ENCODE measurements around the gene BTK.

Gene BTK

DNA sequence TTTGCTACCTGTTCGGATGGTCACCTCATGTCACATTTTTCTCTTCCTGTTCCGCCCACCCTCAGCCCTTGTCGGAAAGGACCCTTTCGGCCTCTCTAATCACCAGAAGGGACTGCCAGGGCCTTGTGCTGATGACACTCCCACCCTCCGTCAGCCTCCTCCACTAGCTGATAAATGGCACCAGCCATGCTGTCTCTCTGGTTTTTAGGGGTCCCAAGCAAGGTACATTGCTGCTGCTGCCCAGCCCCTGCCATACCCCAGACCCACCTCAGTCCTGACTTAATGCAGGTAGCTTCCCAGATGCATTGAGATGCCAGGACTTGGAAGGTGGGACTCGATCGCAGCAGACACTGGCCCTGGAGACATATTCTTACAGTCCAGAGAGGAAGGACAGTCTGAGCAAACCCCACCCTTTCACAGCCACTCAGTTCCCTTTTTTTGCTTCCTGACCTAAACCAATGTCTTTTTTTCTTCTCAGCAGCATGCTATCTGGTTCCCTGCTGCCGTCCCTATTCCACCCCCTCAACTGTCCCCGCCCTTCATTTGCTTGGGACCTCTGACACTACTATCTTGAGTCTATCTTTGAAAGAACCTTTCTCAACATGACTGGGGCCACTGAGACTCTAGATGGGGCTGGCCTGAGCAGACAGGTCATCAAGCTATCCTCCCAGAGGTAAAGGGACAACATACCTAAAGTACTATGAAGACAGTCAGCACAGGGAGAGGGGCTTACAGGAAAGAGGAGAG lies at the start of gene BTK:
Gene BTK, minus strand, starts transcription at position 397 of the 747 bp plus-strand sequence. CDS start 10,907 bp downstream, outside the sequence.
- DNase-seq (ENCODE audit: low read depth in 4 of 4, low spot score in 1 of 4): no peak

DNA sequence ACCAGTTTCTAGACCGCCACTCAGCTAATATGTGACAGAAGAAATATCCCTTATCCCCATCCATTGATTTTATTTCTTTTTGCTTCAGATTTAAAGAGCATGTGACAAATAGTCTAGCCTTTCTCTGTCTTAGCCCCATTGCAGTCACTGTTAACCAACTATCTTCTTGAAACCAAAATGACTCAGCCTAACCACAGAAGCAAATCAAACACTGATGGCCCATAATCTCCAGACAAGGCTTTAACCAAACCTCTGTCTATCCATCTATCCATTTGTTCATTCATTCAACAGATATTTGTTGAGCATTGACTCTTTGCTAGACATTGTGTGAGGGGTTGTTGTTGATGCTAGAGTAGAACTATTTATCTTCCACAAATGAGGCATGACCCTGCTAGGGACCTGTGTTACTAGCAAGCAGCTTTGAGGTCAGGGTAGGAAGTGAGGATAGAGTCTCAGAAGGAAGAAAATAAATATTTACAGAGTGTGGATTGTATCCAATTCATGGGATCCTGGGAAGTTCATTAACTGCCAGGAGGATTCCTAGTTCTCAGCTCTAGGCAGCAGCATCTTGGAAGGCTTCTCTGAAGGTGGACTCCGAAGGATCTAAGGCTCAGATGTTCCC lies 44.6 kb upstream of the BTK start:
- no peak for DNase-seq (ENCODE audit: low read depth in 4 of 4, low spot score in 1 of 4)

DNA sequence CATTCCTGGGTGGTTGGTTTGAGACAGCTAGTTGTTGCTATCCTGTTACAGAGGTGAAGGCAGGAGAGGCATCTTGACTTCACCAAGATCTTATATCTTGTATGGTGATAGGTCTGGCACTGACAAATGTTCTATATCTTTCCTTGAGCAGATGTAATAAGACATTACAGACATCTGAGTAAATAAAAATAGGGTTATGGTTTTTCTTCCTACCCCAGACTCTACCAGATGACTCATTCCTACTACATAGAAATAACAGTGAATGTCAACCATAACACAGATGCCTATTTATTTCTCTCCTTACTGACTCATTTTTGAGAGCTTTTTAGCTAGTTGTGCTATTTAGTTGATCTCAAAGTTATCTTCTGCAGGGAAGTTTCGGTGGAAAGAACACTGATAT lies 43.9 kb upstream of the BTK start:
- DNase-seq (ENCODE audit: low read depth in 4 of 4, low spot score in 1 of 4): no peak

DNA sequence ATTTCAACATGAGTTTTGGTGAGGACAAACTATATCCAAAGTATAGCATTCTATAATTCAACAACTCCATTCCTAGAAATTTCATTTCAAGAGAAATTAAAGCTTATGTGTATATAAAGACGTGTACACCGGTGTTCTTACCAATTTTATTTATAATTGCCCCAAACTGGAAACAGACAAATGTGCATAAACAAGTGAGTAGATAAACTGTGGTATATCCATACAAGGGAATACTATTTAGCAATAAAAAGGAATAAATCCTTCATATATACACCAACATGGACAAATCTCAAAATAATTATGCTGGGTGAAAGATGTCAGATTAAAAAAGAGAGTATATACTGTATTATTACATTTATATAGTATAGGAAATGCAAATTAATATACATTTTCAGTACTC lies 42.0 kb upstream of the BTK start:
- no peak for DNase-seq (ENCODE audit: low read depth in 4 of 4, low spot score in 1 of 4)

DNA sequence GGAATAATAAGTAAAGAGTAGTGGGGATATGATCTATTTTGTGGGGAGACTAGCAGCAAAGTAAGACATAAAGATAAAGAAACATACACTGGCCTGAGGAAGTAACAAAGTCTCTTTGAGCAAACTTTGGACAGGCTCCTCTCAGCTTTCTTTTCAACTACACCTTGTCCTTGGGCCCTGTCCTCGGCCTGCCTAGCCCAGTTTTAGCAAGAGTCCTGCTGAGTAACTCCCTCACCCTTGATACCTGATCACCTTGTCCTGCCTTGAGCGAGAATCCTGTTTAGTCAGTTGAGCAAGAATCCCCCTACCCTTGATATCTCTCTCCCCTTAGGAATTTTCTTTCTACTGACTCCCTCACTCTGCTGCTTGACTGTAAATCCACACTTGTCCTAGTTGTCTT lies 33.5 kb upstream of the BTK start:
- no peak for DNase-seq (ENCODE audit: low read depth in 4 of 4, low spot score in 1 of 4)

DNA sequence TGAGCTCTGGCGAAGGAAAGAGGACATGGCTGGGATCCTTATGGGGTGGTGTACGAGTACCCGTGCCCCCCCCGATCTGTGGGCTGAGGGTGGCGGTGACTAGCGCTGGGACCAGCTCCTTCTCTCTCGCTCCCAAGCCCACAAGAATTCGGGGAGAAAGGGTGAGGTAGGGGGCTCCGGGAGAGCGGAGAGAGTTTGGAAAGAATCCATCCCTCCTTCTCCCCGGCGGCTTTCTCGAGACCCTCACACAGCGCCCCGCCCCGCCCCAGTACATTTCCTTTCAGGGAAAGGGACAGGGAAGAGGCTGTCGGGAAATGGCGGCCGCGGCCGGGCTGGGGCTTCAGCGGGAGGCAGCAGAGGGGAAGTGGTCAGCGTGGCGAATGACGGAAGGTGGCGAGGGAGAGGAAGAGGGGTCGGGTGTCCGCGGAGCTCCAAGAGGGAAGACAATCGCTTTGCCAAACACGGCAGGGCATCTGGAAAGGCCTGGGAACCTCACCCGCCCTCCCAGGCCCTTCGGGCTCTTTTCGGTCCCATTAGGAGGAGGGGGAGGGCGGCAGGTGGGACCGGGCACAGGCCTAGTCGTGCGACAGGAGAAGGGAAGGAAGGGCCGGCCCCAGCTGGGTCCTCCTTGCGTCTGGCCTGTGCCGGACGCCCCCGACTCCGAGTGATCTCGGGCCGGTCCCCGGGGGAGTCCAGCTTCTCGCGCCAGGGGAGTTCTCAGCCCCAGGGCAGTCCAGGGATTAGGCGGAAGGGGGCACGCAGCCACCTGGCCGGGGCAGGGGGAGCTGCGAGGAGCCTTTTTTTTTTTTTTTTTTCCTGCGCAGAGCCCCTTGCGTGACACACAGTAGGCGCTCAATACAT lies 32.2 kb upstream of the BTK start:
- DNase-seq (ENCODE audit: low read depth in 4 of 4, low spot score in 1 of 4): no peak

DNA sequence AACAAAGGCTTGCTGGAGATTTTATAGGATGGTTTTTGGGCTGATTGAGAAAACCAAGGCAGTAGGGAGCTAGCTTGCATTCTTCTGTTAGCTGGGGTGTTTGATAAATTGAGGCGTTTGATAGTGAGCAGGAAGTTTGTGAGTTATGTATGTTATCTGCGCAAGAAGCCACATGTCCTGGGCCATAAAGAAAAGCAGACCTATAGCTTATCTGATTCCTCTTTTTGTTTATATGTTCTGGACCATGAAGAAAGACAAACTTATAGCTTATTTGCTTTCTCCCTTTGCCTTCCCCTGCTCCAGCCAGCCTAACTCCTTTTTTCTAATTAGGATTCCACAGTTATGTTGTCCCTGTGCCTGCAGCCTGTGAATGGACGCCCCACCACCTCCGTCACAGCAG lies 31.2 kb upstream of the BTK start:
- no peak for DNase-seq (ENCODE audit: low read depth in 4 of 4, low spot score in 1 of 4)

DNA sequence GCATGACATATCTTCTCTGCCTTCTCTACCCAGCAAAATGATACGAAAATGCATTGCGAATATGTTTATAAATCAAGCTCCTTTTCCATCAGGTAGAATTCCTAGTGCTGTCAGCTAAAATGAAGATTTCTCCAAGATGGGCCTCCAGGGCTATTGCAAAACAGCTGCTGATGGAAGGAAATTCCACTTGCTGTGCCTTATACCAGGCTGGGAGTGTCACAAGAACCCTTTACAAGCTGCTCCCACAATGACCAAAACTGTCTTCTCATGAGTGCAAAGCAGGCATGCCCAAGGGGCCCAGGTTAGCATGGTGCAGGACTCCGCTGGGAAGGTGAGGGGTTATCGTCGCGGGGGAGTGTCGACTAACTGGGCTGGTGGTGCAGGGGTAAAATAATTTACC lies 30.7 kb upstream of the BTK start:
- no peak for DNase-seq (ENCODE audit: low read depth in 4 of 4, low spot score in 1 of 4)

DNA sequence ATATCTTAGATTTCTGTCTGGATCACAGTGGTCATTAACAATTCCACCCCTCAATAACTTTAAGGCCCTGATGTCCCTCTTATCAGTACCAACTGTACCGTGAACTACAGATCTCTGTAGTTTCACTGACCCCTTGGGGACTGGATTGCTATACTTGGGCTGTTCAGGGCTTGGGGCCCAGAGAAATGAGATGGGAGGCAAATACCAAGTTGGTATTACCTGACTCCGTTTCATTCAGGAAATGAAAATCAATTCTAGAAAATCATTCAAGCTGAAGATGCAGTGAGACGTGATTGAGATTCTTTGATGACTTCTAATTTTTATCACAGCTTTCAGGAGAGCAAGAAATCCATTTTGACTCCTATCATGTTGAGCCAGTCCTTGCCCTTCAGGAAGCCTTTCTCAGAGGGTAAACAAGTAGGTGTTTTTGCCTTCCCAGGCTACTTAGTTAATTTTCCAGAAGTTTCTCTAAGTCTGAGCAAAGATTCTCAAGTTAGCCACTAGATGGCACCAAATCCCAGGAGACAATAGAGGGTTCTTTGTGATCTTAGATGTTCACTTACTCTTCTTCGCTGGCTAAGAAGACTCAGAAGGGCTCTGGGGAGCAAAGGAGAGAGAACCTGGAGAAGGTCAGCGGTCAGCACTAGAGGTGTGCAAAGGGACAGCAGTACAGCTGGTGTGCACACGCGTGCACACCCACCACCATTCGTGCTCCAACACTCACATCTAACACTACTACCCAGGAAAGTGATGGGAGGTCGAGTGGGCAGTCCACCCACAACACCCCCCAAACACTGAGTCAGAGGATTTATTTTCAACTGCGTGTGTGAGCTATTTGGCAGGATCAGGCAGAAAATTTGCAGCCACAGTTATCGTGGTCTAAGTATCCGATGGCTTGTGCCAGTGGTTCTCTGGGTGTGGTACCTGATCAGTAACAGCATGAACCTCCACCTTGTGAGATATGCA lies 29.5 kb upstream of the BTK start:
- DNase-seq (ENCODE audit: low read depth in 4 of 4, low spot score in 1 of 4): no peak

DNA sequence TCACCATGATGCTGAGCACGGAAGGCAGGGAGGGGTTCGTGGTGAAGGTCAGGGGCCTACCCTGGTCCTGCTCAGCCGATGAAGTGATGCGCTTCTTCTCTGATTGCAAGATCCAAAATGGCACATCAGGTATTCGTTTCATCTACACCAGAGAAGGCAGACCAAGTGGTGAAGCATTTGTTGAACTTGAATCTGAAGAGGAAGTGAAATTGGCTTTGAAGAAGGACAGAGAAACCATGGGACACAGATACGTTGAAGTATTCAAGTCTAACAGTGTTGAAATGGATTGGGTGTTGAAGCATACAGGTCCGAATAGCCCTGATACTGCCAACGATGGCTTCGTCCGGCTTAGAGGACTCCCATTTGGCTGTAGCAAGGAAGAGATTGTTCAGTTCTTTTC lies 26.0 kb upstream of the BTK start:
- DNase-seq (ENCODE audit: low read depth in 4 of 4, low spot score in 1 of 4): no peak

DNA sequence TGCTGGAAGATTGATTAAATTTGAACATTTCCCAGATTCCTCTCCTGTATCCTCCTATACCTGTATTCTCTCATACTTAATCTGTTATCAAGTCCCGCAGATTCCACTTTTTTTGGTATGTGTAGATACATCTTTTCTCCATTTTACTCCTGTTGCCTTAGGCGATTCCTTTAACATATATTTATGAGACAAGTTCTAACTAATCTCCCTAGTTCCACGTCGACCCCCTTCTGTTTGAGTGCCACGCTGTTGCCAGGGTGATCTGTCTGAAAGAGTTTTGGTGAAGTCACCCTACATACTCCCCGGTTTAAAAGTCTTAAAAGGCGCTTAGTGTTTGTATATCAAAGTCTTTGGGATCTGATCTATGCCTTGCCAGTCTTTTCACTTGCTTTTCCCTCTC lies 24.5 kb upstream of the BTK start:
- no peak for DNase-seq (ENCODE audit: low read depth in 4 of 4, low spot score in 1 of 4)

DNA sequence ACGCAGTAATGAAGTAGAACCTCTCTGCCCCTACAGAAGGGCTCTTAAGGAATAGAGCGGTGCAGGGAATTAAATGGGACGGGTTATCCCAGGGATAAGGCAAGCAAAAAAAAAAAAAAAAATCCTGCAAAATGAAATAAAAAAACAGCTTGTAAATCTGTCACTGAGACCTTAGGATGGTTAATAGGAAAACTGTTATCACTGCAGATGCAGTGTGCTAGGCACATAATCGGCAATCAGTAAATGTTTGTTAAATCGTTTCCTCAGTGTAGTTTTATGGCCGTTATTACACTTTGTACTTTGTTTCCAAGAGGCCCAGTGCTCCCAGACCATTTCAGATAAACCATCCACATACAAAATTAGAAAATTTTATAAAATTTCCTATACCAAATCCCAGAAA lies 23.1 kb upstream of the BTK start:
- no peak for DNase-seq (ENCODE audit: low read depth in 4 of 4, low spot score in 1 of 4)

DNA sequence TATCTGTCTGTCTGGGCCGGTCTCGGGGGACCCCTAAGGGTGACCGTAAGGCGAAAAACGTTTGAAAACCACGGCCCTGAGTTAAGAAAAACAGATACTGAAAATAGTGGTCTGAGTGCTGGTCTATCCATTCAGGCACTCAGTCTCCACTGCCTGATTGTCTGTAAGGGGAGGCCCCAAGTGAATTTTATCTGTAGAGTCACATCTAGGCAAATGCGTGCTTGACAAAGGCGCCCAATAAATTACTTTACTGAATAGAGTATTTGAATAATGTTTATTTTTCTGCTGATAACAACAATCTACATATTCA lies 22.5 kb upstream of the BTK start:
- no peak for DNase-seq (ENCODE audit: low read depth in 4 of 4, low spot score in 1 of 4)

DNA sequence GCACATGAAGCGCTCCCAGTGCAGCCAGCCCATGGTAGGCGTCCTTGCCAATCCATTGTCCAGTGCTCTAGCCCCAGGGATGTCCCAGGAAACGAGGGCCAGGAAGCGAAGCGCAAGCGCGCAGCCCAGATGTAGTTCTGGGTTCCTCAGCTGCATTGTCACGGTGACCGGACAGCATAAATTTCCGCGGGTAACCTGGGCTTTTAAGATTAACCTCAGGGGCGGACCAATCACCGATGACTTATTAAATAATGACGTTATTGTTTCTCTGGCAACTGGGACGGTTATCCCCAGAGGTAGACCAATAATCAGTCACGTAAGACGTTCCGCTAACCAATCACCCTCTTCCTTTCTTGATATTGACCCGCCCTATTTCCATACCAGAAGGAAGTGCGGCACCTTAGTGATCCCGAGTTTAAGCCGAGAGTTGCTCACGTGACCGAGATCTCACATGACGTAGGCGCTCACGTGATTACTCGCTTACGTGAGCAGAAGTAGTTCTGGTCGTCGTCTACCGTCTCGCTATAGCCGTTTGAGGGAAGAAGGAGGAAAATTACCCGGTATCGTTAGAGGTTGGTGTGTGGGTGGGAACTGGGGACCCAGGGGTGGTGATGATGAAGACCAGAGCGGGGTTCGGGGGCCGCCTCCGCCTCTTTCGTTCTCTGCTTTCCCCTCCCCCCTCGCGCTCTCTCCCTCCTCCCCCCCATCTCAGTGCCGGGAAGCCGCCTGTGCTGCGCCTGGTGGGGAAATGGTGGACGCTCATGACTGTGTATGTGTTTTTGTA lies 21.9 kb upstream of the BTK start, which contains the start of the genes GLA and HNRNPH2:
Gene GLA, minus strand, starts transcription at position 178 of the 784 bp plus-strand sequence. Its CDS starts 22 bp downstream, at position 156.
Gene HNRNPH2, plus strand, starts transcription at position 475 of the 784 bp plus-strand sequence. CDS start 3,767 bp downstream, outside the sequence.
- peak; percentile 52 to 78 (median 67) for DNase-seq (ENCODE audit: low read depth in 4 of 4, low spot score in 1 of 4)

DNA sequence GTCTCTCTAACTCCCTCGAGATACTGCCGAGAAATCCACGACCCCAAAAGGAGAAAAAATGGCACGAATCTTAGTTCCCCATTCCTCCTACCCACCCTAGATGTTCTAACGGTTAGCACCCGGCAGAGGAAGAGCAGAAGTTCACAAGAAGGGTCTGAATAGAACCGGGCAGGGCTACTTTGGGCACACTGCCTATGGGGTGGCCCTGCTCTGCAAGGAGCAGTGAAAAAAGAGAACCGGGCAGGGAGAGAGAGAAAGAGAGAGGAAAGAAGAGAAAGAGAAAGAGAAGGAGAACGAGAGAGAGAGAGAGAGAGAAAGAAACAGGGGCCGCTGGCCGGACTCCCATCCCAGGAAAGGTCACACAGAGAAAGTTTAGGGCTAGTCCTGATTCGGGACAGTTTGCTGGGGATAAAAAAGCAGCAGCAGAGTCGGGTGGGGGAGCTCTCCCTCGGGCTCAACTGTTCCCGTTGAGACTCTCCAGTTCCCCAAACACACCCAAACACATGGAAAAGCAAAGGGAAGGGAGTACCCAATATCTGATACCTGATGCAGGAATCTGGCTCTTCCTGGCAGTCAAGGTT lies 21.3 kb upstream of the BTK start:
- DNase-seq (ENCODE audit: low read depth in 4 of 4, low spot score in 1 of 4): no peak

DNA sequence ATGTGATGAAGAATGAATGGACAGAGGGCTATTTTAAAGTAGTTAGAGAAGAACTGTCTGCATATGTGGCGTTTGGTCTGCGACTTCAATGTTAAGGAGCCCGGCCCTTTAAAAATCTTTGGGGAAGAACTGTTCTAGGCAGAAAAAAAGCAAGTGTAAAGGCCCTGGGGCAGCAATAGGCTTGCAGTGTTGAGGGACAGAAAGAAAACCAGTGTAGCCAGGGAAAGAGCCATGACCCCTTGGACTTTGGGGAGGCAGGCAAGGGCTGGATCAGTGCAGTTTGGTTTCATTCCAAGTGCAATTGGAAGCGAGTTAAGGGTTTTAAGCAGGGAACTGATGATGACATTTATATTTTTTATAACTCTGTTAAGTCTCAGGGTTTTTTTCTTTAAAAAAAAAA lies 13.8 kb upstream of the BTK start:
- no peak for DNase-seq (ENCODE audit: low read depth in 4 of 4, low spot score in 1 of 4)

DNA sequence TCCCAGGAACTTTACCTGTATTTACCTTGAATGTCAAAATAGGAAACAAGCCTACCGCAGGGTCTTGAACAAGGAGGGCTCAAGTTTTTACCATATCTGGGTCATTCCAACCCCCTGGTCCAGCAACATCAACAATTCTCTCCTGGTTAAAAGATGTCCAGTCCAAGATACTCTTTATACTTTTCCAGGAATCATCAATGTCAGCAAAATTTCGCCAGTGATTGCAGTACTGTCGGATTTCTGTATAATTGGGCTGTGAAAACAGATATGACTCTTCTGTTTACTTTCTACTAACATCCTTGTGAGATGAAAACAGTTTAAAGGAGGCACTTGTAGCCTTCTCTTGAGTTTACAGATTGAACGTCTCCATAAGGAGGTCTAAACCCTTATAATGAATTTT lies 12.7 kb upstream of the BTK start:
- DNase-seq (ENCODE audit: low read depth in 4 of 4, low spot score in 1 of 4): no peak

DNA sequence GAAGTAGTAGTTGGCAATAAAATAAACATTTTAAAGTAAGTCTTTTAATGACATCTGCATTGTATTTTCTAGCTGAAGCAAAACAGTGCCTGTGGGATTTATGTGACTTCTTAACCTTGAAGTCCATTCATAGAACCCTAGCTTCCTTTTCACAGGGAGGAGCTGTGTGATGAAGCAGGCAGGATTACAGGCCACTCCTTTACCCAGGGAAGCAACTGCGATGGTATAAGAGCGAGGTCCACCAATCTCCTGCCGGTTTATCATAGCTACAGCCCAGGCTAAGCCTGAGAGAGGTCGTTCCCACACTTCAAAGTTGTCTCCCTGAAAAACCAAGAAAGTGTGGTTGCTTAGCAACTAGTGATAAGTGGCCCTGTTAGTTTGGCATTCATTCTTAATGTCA lies 11.8 kb upstream of the BTK start:
- DNase-seq (ENCODE audit: low read depth in 4 of 4, low spot score in 1 of 4): no peak

DNA sequence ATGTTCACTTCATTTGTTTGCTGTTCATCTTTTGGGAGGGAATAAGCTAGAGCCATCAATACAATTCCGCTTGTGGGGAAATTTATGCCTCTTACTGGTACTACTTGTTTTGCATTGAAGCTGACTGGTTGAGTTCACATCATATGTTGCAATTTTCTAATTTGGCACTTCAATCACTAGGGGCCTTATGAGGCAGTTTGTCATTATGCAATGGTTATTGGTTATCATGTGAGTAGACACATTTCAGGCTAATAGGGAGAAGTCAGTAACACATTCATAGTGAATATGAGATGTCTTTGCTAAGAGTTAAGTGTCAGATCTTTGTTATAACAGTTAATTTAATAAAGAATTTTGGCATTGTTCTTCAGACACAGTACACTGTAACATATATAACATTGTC lies 9.8 kb upstream of the BTK start:
- DNase-seq (ENCODE audit: low read depth in 4 of 4, low spot score in 1 of 4): no peak

DNA sequence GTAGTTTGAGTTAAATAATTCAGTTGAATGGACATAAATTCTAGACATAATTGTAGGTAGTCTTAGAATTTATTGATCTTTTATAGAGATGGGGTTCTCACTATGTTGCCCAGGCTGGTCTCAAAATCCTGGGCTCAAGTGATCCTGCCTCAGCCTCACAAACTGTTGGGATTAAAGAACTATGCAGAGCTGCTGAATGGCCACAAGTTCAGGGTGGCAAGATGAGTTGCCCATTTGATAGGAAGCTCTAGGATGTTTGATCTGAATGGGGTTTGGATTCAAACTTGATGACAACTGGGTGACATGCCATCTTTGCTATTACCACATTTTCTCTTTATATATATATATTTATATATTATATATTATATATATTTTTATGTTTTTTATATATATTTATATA lies 8.4 kb upstream of the BTK start:
- DNase-seq (ENCODE audit: low read depth in 4 of 4, low spot score in 1 of 4): no peak

All from stimulated activated CD4-positive, alpha-beta T cell treated with anti-CD3 and anti-CD28 coated beads, Interleukin-1b, Interleukin-23, amount 100 ng/mL, for 24 hours (primary cell).